ENCODE data around the gene MRS2.
"Not testable (repeated sequence)": the region's sequence is repeated elsewhere in the genome, so short reads cannot be mapped to it uniquely, and the experiment has no call there.

Gene MRS2

GRCh38 chr6:24391208-24391607 lies 11.5 kb upstream of the MRS2 start:
- DNase-seq (ENCODE audit: low read depth) = no peak

- DNase-seq (ENCODE audit: low read depth) = no peak
These were observed 10.9 kb upstream of the MRS2 start for GRCh38 chr6:24391756-24392405.

GRCh38 chr6:24394061-24394779 lies 8.5 kb upstream of the MRS2 start:
- DNase-seq (ENCODE audit: low read depth) = no peak

GRCh38 chr6:24394780-24395437 lies 7.8 kb upstream of the MRS2 start:
- DNase-seq (ENCODE audit: low read depth) = peak; percentile 79

GRCh38 chr6:24396824-24397223 lies 5.9 kb upstream of the MRS2 start:
- no peak for DNase-seq (ENCODE audit: low read depth)

- no peak for DNase-seq (ENCODE audit: low read depth)
These were observed 5.1 kb upstream of the MRS2 start for GRCh38 chr6:24397631-24398030.

GRCh38 chr6:24400045-24401039 lies 2.4 kb upstream of the MRS2 start:
- DNase-seq (ENCODE audit: low read depth) = not testable (repeated sequence)

- no peak for DNase-seq (ENCODE audit: low read depth)
These were observed 1.3 kb upstream of the MRS2 start for GRCh38 chr6:24401458-24401857.

- no peak for DNase-seq (ENCODE audit: low read depth)
These were observed 727 bp downstream of the MRS2 start for GRCh38 chr6:24403501-24403824.

GRCh38 chr6:24405262-24405661 lies 2.5 kb downstream of the MRS2 start:
- DNase-seq (ENCODE audit: low read depth) = no peak

- DNase-seq (ENCODE audit: low read depth) = no peak
These were observed 6.1 kb downstream of the MRS2 start for GRCh38 chr6:24408719-24409410.

GRCh38 chr6:24410622-24411021 lies 7.9 kb downstream of the MRS2 start:
- DNase-seq (ENCODE audit: low read depth) = no peak

- no peak for DNase-seq (ENCODE audit: low read depth)
These were observed 9.6 kb downstream of the MRS2 start for GRCh38 chr6:24412294-24412693.

GRCh38 chr6:24414531-24414930 lies 11.8 kb downstream of the MRS2 start:
- DNase-seq (ENCODE audit: low read depth) = not testable (repeated sequence)

GRCh38 chr6:24415753-24416152 lies 13.0 kb downstream of the MRS2 start:
- no peak for DNase-seq (ENCODE audit: low read depth)

GRCh38 chr6:24419526-24419925 lies 16.8 kb downstream of the MRS2 start:
- DNase-seq (ENCODE audit: low read depth) = no peak

- DNase-seq (ENCODE audit: low read depth) = no peak
These were observed 22.4 kb downstream of the MRS2 start for GRCh38 chr6:24425091-24425490.

- no peak for DNase-seq (ENCODE audit: low read depth)
These were observed 24.2 kb downstream of the MRS2 start for GRCh38 chr6:24426729-24427446.

- DNase-seq (ENCODE audit: low read depth) = no peak
These were observed 25.9 kb downstream of the MRS2 start for GRCh38 chr6:24428615-24429014.

- DNase-seq (ENCODE audit: low read depth) = no peak
These were observed 26.4 kb downstream of the MRS2 start for GRCh38 chr6:24429146-24429545.

- no peak for DNase-seq (ENCODE audit: low read depth)
These were observed 27.4 kb downstream of the MRS2 start for GRCh38 chr6:24430086-24430485.

Data from non-pigmented ciliary epithelial cell (primary cell).